ENCODE measurements around the gene SUPT5H.
"Not testable (repeated sequence)": the region's sequence is repeated elsewhere in the genome, so short reads cannot be mapped to it uniquely, and the experiment has no call there.

SUPT5H gene

GRCh38 chr19:39446365-39447084 lies 1.1 kb downstream of the SUPT5H start:
- Histone ChIP-seq H3K27me3 (replicated peaks; ENCODE audit: control insufficient read depth, insufficient read depth, low read length) (no peaks in the 10 kb centered on the region), H3K4me3 (replicated peaks; ENCODE audit: low read depth, low read length) (peak overlapping the region; percentile 100), H3K36me3 (ENCODE audit: control insufficient read depth, insufficient read depth, low read length) (no peaks in the 10 kb centered on the region; the same call in 1 of the 2 replicates)
- no peak for DNase-seq (ENCODE audit: extremely low read depth, insufficient read length)
- no peak for TF ChIP-seq CTCF (IDR thresholded peaks at IDR 0.05; ENCODE audit: insufficient read depth, low read length, poor library complexity, severe bottlenecking)

GRCh38 chr19:39448271-39448670 lies 2.9 kb downstream of the SUPT5H start:
- Histone ChIP-seq H3K36me3 (ENCODE audit: control insufficient read depth, insufficient read depth, low read length) (peaks cover 10% of the 10 kb centered on the region), H3K27me3 (replicated peaks; ENCODE audit: control insufficient read depth, insufficient read depth, low read length) (no peaks in the 10 kb centered on the region), H3K4me3 (replicated peaks; ENCODE audit: low read depth, low read length) (peak overlapping the region; percentile 52)
- TF ChIP-seq CTCF (IDR thresholded peaks at IDR 0.05; ENCODE audit: insufficient read depth, low read length, poor library complexity, severe bottlenecking): no peak
- DNase-seq (ENCODE audit: extremely low read depth, insufficient read length): peak; percentile 60

- H3K27me3 ChIP-seq (replicated peaks; ENCODE audit: control insufficient read depth, insufficient read depth, low read length): no peaks in the 10 kb centered on the region
- TF ChIP-seq CTCF (IDR thresholded peaks at IDR 0.05; ENCODE audit: insufficient read depth, low read length, poor library complexity, severe bottlenecking): no peak
- H3K36me3 ChIP-seq (ENCODE audit: control insufficient read depth, insufficient read depth, low read length): peaks cover 11% of the 10 kb centered on the region
- no peak for DNase-seq (ENCODE audit: extremely low read depth, insufficient read length)
- H3K4me3 ChIP-seq (replicated peaks; ENCODE audit: low read depth, low read length): no peak overlapping the region; the same call in 1 of the 2 replicates
Observed at GRCh38 chr19:39449116-39449797, 3.9 kb downstream of the SUPT5H start.

GRCh38 chr19:39451257-39451656 lies 5.9 kb downstream of the SUPT5H start:
- H3K4me3 ChIP-seq (replicated peaks; ENCODE audit: low read depth, low read length); H3K27me3 ChIP-seq (replicated peaks; ENCODE audit: control insufficient read depth, insufficient read depth, low read length); DNase-seq (ENCODE audit: extremely low read depth, insufficient read length): not testable (repeated sequence)
- peaks cover 14% of the 10 kb centered on the region for H3K36me3 ChIP-seq (ENCODE audit: control insufficient read depth, insufficient read depth, low read length)

- Histone ChIP-seq H3K27me3 (replicated peaks; ENCODE audit: control insufficient read depth, insufficient read depth, low read length) (no peaks in the 10 kb centered on the region), H3K4me3 (replicated peaks; ENCODE audit: low read depth, low read length) (no peak overlapping the region), H3K36me3 (ENCODE audit: control insufficient read depth, insufficient read depth, low read length) (peaks cover 45% of the 10 kb centered on the region)
- no peak for DNase-seq (ENCODE audit: extremely low read depth, insufficient read length)
- TF ChIP-seq CTCF (IDR thresholded peaks at IDR 0.05; ENCODE audit: insufficient read depth, low read length, poor library complexity, severe bottlenecking): no peak
Observed at GRCh38 chr19:39463403-39463802, 18.0 kb downstream of the SUPT5H start.

GRCh38 chr19:39465956-39466747 lies 20.8 kb downstream of the SUPT5H start:
- Histone ChIP-seq H3K36me3 (ENCODE audit: control insufficient read depth, insufficient read depth, low read length) (peaks cover 52% of the 10 kb centered on the region), H3K27me3 (replicated peaks; ENCODE audit: control insufficient read depth, insufficient read depth, low read length) (no peaks in the 10 kb centered on the region), H3K4me3 (replicated peaks; ENCODE audit: low read depth, low read length) (no peak overlapping the region)
- no peak for DNase-seq (ENCODE audit: extremely low read depth, insufficient read length)
- no peak for TF ChIP-seq CTCF (IDR thresholded peaks at IDR 0.05; ENCODE audit: insufficient read depth, low read length, poor library complexity, severe bottlenecking)

Measured in GM06990 (cell line).